Measurements from ENCODE around the gene DDI1. TPM values are rescaled to one million over a fixed set of nuclear protein-coding genes. Genes with fewer than 3 reads are reported as not detected.

DDI1 gene
- total and polyA plus RNA-seq, 2 of the 4 experiments (the other 2 are of a cell fraction) = not detected

DNA sequence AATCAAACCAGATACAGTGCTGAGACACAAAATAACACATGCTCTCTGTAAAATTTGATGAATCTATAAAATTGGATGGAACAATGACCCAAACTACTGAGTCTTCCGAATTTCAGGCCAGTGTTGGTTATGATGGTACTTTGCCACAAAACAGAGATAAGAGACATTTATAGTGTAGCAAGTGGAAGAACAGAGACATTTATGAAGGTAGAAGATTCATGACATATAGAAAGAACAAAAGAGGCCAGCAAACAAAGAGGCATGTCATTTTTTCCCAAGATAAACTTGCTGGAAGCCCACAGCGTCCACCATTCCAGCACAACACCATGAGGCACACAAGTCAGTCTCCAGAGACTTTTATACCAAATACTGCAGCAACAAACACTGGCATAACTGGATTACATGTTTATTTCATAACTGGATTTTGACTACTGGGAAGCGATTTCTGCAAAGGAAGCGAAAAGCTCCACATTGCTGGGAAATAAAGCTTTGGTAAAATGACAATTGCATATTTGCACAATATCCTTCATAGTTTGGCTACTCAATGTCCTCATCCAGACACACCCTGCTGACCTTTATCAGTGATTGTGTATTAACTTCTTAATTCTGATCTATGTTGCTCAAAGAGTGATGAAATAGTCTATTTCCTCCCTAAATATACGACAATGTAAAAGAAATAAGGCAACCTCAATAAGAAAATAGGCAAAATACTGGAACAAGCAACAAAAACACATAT lies 17.5 kb downstream of the DDI1 start:
- CTCF ChIA-PET = no interaction called here

More for the DNA sequence above, 17.5 kb downstream of the DDI1 start:
- no TSS peak for BruUV-seq (replicated peaks)
- Histone ChIP-seq H3K9me3 (ENCODE audit: control insufficient read depth, insufficient read depth, low read length) (no peaks in the 10 kb centered on the region), H2BK20ac (ENCODE audit: low read depth, low read length) (no peak overlapping the region), H3K4me2 (ENCODE audit: low read depth, low read length) (no peak overlapping the region), H3K56ac (ENCODE audit: extremely low read depth, insufficient read depth, low read length) (no peak overlapping the region), H2AK9ac (replicated peaks; ENCODE audit: low read depth, low read length, poor library complexity) (no peak overlapping the region), H4K5ac (ENCODE audit: low read depth, low read length) (no peak overlapping the region), H2BK5ac (ENCODE audit: low read depth, low read length, poor library complexity, severe bottlenecking) (no peak overlapping the region), H3K4ac (ENCODE audit: low read depth, low read length) (no peak overlapping the region), H3K27ac (ENCODE audit: insufficient read depth, low read length) (no peak overlapping the region), H3K36me3 (ENCODE audit: control insufficient read depth, insufficient read depth, low read length) (no peaks in the 10 kb centered on the region), H4K8ac (ENCODE audit: low read depth in 2 of 2, low read length in 2 of 2) (no peak overlapping the region), H3K18ac (ENCODE audit: low read depth, low read length) (no peak overlapping the region), H3K14ac (replicated peaks; ENCODE audit: low read depth, low read length) (no peak overlapping the region), H3K9me1 (ENCODE audit: insufficient read depth, low read length) (no peaks in the 10 kb centered on the region), H3K79me1 (ENCODE audit: low read depth in 1 of 2, low read length in 2 of 2) (no peaks in the 10 kb centered on the region), H4K20me1 (ENCODE audit: insufficient read depth, low read length) (no peaks in the 10 kb centered on the region), H2BK120ac (ENCODE audit: low read depth, low read length) (no peak overlapping the region), H2AFZ (replicated peaks; ENCODE audit: low read length, poor library complexity) (no peak overlapping the region), H3K9ac (ENCODE audit: low read depth, low read length) (no peak overlapping the region), H4K91ac (ENCODE audit: insufficient read depth, low read depth, low read length) (no peak overlapping the region), H2AK5ac (ENCODE audit: low read depth, low read length) (no peak overlapping the region), H3K27me3 (ENCODE audit: control insufficient read depth, insufficient read depth, low read length) (no peaks in the 10 kb centered on the region), H2BK15ac (ENCODE audit: low read depth, low read length) (no peak overlapping the region), H3K4me1 (ENCODE audit: control insufficient read depth, insufficient read depth, low read length) (no peaks in the 10 kb centered on the region), H3K23ac (ENCODE audit: low read depth, low read length) (no peak overlapping the region), H3K4me3 (ENCODE audit: insufficient read depth, low read depth, low read length) (no peak overlapping the region)
- no peak for DNase-seq
- 40% methylated on average over 1 of the region's 5 CpGs; no CpG with 5 or more reads in 1 of the 2 experiments for WGBS, 2 experiments (ENCODE audit: extremely low coverage in 2 of 2, insufficient read length in 1 of 2)
- intact Hi-C loops (cut with micrococcal nuclease) = no loop called here
- ATAC-seq (ENCODE audit: low read depth) = no peak
- TF ChIP-seq CEBPB (IDR thresholded peaks at IDR 0.05; ENCODE audit: low read depth, low read length) = no peak
- no peak for TF ChIP-seq FOS (IDR thresholded peaks at IDR 0.05; ENCODE audit: low read depth, low read length)
- no peak for TF ChIP-seq RFX5 (IDR thresholded peaks at IDR 0.05; ENCODE audit: low read depth, low read length)
- no peak for TF ChIP-seq BHLHE40 (IDR thresholded peaks at IDR 0.05; ENCODE audit: low read depth, low read length)
- TF ChIP-seq RAD21 (IDR thresholded peaks at IDR 0.05; ENCODE audit: low read length) = no peak
- no peak for TF ChIP-seq POLR2A (IDR thresholded peaks at IDR 0.05; ENCODE audit: low read depth, low read length)
- no peak for TF ChIP-seq RCOR1 (IDR thresholded peaks at IDR 0.05; ENCODE audit: insufficient replicate concordance, low read length)
- TF ChIP-seq, protein P1, sequence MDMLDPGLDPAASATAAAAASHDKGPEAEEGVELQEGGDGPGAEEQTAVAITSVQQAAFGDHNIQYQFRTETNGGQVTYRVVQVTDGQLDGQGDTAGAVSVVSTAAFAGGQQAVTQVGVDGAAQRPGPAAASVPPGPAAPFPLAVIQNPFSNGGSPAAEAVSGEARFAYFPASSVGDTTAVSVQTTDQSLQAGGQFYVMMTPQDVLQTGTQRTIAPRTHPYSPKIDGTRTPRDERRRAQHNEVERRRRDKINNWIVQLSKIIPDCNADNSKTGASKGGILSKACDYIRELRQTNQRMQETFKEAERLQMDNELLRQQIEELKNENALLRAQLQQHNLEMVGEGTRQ (IDR thresholded peaks at IDR 0.05; ENCODE audit: low read depth, low read length) = no peak
- no peak for TF ChIP-seq CHD1 (IDR thresholded peaks at IDR 0.05; ENCODE audit: low read depth, low read length)
- dilution Hi-C loops (cut with HindIII; ENCODE audit: low sequenced_read_pairs, unreplicated experiment) = no loop called here
- POLR2A ChIA-PET (ENCODE audit: unreplicated experiment) = no interaction called here
- in situ Hi-C loops (cut with MboI; ENCODE audit: low sequenced_read_pairs) = no loop called here

Data from IMR-90 (cell line).